Stomach smooth muscle (tissue), 2 donors: ENCODE measurements around the gene ZFP3.
"Not testable (repeated sequence)": the region's sequence is repeated elsewhere in the genome, so short reads cannot be mapped to it uniquely, and the experiment has no call there.

Source experiments
- H3K27ac ChIP-seq: one replicate; pipeline ENCODE4 v1.7.0; 2013; ENCODE audit warnings: mild to moderate bottlenecking, low read length, inconsistent platforms
- H3K27me3 ChIP-seq, 2 donors: one replicate each; pipeline ENCODE4 v1.7.0; 2013; ENCODE audit warnings: low read length in 2 of 2; ENCODE audit not compliant: insufficient read depth in 2 of 2, control insufficient read depth in 1 of 2
- H3K36me3 ChIP-seq, 2 donors: one replicate each; pipeline ENCODE4 v1.7.0; 2013; ENCODE audit warnings: low read length in 2 of 2; ENCODE audit not compliant: control insufficient read depth in 2 of 2, insufficient read depth in 2 of 2
- H3K4me1 ChIP-seq: one replicate; pipeline ENCODE4 v1.7.0; 2013; ENCODE audit warnings: low read length; ENCODE audit not compliant: control insufficient read depth, insufficient read depth
- H3K4me3 ChIP-seq, 2 donors: one replicate each; pipeline ENCODE4 v1.7.0; 2013; ENCODE audit warnings: low read length in 2 of 2
- H3K9ac ChIP-seq, 2 donors: one replicate each; pipeline ENCODE4 v1.7.0; 2013; ENCODE audit warnings: low read length in 2 of 2, mild to moderate bottlenecking in 1 of 2
- H3K9me3 ChIP-seq, 2 donors: one replicate each; pipeline ENCODE4 v1.7.0; 2013; ENCODE audit warnings: low read length in 2 of 2; ENCODE audit not compliant: control insufficient read depth in 2 of 2
- donor health status: healthy.
- donor health status: Pancreatic carcinoma.

The ZFP3 gene

GRCh38 chr17:5115673-5116651 is 37.7 kb downstream of the ZFP3 start, which contains the start of gene USP6:
TSS of gene USP6 (plus strand) at chr17:5116032. CDS start at chr17:5130368, 14,336 bp downstream.
- no peak within 1 kb of the TSS for H3K27ac ChIP-seq
- peaks cover 6% of the 10 kb centered on the region for H3K4me1 ChIP-seq
- peaks cover 11 to 20% of the 10 kb centered on the region in 2 donors for H3K27me3 ChIP-seq
- H3K9me3 ChIP-seq = no peaks in the 10 kb centered on the region
- H3K4me3 ChIP-seq = peak within 1 kb of the TSS in 1 of 2 donors; percentile 79
- peaks cover 0 to 5% of the 10 kb centered on the region in 2 donors for H3K36me3 ChIP-seq
- peak within 1 kb of the TSS in 1 of 2 donors; percentile 85 for H3K9ac ChIP-seq

DNA sequence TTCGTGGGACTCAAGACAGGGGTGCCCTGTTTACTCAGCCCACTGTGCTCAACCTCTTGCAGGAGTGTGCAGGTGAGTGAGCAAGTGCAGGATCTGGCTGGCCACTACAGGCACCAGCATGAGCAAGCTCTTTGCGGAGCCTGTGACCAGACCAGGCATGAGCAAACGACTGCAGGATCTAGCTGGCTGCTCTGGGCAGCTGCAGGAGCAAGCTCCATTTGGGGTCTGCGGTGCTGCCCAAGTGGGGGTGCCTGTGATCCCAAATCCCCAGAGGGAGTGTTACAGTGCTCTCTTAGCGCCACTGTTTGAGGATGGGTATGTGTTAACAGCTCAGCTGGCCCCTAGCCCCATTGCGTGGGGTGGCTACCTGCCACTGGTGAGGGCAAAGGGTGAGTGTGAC is 40.0 kb downstream of the ZFP3 start:
- H3K4me1 ChIP-seq = peaks cover 8% of the 10 kb centered on the region
- no peak overlapping the region for H3K27ac ChIP-seq
- no peaks in the 10 kb centered on the region for H3K9me3 ChIP-seq
- H3K36me3 ChIP-seq = peaks cover 0 to 5% of the 10 kb centered on the region in 2 donors
- no peak overlapping the region for H3K9ac ChIP-seq
- H3K4me3 ChIP-seq = no peak overlapping the region
- peaks cover 11 to 23% of the 10 kb centered on the region in 2 donors for H3K27me3 ChIP-seq

DNA sequence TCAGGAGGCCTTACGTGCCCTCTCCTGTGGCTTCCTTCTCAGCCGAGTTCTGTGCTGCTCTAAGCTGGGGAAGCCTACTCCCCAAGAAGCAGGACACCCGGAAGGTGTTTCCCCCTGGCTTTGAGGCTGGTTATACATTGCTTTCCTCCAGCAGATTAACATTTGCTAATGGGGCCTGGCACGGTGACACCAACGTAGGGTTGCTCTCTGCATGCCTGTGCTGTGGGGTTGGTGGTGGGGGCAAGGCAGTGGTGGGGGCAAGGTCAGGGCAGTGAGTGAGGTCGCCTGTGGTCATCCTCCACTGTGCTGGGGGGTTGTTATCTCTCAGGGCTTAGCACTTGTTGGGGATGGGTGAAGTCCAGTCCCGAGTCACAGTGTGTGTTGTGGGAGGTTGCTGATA is 41.8 kb downstream of the ZFP3 start:
- peaks cover 11% of the 10 kb centered on the region for H3K4me1 ChIP-seq
- no peak overlapping the region for H3K4me3 ChIP-seq
- H3K27ac ChIP-seq = no peak overlapping the region
- no peaks in the 10 kb centered on the region for H3K36me3 ChIP-seq
- H3K9ac ChIP-seq = no peak overlapping the region
- no peaks in the 10 kb centered on the region for H3K9me3 ChIP-seq
- peaks cover 15 to 30% of the 10 kb centered on the region in 2 donors for H3K27me3 ChIP-seq

GRCh38 chr17:5120436-5121185 is 42.3 kb downstream of the ZFP3 start:
- not testable (repeated sequence) for H3K27ac ChIP-seq, H3K4me3 ChIP-seq, H3K36me3 ChIP-seq, H3K9ac ChIP-seq, H3K9me3 ChIP-seq
- Histone ChIP-seq H3K4me1 (peaks cover 11% of the 10 kb centered on the region), H3K27me3 (peaks cover 12 to 28% of the 10 kb centered on the region in 2 donors)

DNA sequence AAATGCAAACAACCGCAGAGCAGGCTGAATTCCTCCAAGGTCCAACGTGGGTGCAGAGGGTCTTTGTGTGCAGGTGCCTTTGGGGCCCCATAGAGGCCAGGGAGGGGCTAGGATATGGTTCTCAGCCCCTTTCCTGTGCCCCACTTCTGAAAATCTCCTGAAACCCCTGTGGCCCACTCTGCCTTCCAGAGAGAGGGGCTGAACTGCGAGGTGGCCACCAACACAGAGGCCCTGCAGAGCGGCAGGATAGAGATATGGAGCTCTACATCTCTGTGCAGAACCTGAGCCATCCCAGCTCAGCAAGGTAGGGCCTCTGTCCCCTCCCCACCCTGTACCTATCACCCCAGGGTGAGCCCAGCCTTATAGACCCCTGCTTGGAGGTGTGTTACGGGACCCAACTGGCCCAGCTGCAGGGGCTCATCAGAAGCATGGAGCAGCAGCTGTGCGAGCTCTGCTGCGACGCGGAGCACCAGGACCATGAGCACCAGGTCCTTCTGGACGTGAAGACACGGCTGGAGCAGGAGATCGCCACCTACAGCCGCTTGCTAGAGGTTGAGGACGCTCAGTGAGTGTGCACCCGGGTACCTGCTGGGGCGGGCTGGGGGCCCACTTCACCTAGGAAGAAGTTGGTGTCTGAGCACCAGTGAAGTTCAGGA is 43.0 kb downstream of the ZFP3 start:
- H3K36me3 ChIP-seq = no peaks in the 10 kb centered on the region
- H3K4me3 ChIP-seq = no peak overlapping the region
- H3K9ac ChIP-seq = no peak overlapping the region
- no peak overlapping the region for H3K27ac ChIP-seq
- peaks cover 6 to 24% of the 10 kb centered on the region in 2 donors for H3K27me3 ChIP-seq
- H3K4me1 ChIP-seq = peaks cover 9% of the 10 kb centered on the region
- no peaks in the 10 kb centered on the region for H3K9me3 ChIP-seq

DNA sequence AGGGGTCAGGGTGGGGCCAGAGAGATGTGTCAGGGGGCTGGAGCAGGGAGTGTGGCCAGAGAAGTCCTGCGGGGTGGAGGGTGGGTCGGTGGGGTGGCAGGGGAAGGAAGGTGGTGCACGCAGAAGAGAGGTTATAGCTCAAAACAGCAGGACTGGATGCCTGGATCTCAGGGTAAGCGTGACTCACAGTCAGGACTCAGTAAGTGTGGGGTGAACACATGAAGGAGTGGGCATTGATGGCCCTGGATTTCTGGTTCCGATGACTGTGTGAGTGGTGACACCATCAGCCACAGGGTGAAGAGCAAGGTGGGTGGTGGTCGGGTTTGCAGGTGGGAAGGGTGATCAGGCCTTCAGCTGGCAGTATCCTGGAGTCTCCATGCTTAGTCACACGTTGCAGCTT is 43.8 kb downstream of the ZFP3 start:
- peaks cover 4 to 18% of the 10 kb centered on the region in 2 donors for H3K27me3 ChIP-seq
- not testable (repeated sequence) for H3K4me1 ChIP-seq, H3K27ac ChIP-seq, H3K36me3 ChIP-seq, H3K9me3 ChIP-seq, H3K9ac ChIP-seq
- peak overlapping the region in 1 of 2 donors; percentile 72 for H3K4me3 ChIP-seq

- Histone ChIP-seq H3K4me3 (peak overlapping the region; percentile 60 to 72), H3K9ac (peak overlapping the region; percentile 47 to 59), H3K27me3 (peaks cover 4 to 18% of the 10 kb centered on the region in 2 donors), H3K27ac (no peak overlapping the region), H3K9me3 (no peaks in the 10 kb centered on the region), H3K36me3 (no peaks in the 10 kb centered on the region), H3K4me1 (peaks cover 9% of the 10 kb centered on the region)
These were observed 44.5 kb downstream of the ZFP3 start for GRCh38 chr17:5122586-5123342.

DNA sequence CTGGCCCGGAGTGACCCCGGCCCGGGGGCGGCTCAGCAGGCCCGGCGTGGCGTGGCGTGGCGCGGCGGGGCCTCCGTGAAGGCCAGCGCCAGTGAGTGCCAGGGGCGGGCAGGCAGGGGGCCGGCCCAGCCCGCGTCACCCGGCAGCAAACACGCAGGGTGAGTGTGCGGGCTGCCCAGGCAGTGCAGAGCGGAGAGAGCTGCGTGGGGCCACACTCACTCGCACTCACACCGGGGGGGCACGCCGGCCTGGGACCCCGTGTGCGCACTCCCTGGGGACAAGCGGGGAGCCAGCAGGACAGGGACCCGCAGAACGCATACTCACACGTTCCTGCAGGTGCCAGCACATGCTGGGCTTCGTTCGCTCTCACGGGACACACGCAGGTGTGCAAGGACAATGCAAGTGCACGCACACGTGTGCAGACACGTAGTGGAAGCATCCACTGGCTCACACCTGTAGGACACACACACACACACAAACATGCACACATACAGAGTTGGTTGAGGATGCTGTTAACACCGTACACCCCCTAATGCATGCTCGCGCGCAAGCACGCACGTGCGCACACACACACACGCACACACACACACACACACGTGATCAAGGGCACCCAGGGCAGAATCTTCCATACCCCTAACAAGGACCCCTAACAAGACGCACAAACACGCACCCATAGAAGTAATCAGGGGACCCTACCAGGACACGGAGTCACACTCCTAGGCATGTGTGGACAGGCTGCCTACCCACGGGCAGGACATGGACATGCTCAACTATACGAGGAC is 45.3 kb downstream of the ZFP3 start:
- no peak overlapping the region for H3K9ac ChIP-seq

DNA sequence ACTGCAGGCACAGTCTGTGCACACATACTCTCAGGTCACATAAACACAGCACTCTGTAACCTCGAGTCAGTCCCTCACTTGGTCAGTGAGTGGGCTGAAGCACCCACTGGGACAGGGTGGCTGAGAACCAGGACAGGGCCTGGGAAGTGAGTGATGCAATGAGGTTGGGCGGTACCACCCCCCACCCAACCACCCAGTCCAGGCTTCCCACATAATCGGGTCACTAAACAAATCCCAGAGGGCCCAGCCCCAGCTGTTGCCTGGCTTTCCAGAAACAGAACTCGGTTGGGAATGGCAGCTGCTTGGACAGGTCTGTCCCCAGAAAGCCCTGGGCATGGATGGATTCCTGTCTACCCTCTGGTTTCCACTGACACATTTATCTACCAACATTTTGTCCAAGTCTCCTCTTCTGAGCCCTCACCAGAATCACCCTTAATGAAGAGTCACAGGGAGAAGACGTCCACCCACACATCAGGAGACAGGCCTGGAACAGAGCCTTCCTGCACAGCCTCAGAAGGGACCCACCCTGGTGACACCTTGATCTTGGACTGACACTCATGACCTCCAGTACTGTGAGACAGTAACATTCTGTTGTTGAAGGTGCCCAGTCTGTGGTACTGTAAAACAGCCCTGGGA is 46.0 kb downstream of the ZFP3 start:
- not testable (repeated sequence) for H3K9me3 ChIP-seq, H3K27ac ChIP-seq, H3K9ac ChIP-seq, H3K4me3 ChIP-seq, H3K36me3 ChIP-seq, H3K4me1 ChIP-seq
- peaks cover 4 to 13% of the 10 kb centered on the region in 2 donors for H3K27me3 ChIP-seq

More for the DNA sequence above, 45.3 kb downstream of the ZFP3 start:
- no peaks in the 10 kb centered on the region for H3K9me3 ChIP-seq
- no peaks in the 10 kb centered on the region for H3K36me3 ChIP-seq
- H3K4me1 ChIP-seq = peaks cover 9% of the 10 kb centered on the region
- H3K27me3 ChIP-seq = peaks cover 4 to 13% of the 10 kb centered on the region in 2 donors
- H3K4me3 ChIP-seq = peak overlapping the region in 1 of 2 donors; percentile 72
- no peak overlapping the region for H3K27ac ChIP-seq
